Esophagus muscularis mucosa (tissue), 4 donors: Measurements from ENCODE around the gene FXYD7.

Experiments used
- EP300 ChIP-seq: sonication (generic); formaldehyde crosslinking; IDR thresholded peaks from one replicate; pipeline ENCODE4 v1.6.1; 2017; ENCODE audit warnings: antibody characterized with exemption
- POLR2A ChIP-seq: fragments of 450-650 bp; IDR thresholded peaks from one replicate; pipeline ENCODE4 v1.6.1; 2017; ENCODE audit warnings: antibody characterized with exemption, moderate library complexity, mild to moderate bottlenecking, low read depth
- TF ChIP-seq, protein P1 (sequence below), 3 experiments: fragments of 200-600 bp in 2 of 3; fragments of 450-650 bp in 1 of 3; sonication (generic) in 2 of 3; IDR thresholded peaks; one replicate each; pipeline ENCODE4 v1.5.1; 2017 to 2019; ENCODE audit warnings: antibody characterized with exemption in 3 of 3, mild to moderate bottlenecking in 2 of 3, moderate library complexity in 1 of 3

DNA sequence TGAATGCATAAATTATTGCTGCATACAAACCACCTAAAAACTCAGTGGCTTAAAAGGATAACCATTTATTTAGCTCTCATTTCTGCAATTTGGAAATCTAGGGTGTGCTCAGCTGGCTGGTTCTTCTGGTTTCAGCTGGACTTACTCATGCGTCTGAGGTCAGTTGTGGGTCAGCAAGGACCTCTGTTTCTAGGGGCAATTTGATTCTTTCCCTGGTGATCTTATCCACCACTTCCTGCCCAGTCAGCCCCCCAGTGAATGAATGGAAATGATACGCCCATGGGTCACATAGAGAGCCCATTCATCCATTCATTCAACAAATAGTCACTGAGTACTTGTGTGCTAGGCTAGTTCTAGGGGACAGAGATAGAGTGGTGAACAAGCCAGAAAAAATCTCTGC is 21.4 kb downstream of the FXYD7 start:
- TF ChIP-seq, protein P1, sequence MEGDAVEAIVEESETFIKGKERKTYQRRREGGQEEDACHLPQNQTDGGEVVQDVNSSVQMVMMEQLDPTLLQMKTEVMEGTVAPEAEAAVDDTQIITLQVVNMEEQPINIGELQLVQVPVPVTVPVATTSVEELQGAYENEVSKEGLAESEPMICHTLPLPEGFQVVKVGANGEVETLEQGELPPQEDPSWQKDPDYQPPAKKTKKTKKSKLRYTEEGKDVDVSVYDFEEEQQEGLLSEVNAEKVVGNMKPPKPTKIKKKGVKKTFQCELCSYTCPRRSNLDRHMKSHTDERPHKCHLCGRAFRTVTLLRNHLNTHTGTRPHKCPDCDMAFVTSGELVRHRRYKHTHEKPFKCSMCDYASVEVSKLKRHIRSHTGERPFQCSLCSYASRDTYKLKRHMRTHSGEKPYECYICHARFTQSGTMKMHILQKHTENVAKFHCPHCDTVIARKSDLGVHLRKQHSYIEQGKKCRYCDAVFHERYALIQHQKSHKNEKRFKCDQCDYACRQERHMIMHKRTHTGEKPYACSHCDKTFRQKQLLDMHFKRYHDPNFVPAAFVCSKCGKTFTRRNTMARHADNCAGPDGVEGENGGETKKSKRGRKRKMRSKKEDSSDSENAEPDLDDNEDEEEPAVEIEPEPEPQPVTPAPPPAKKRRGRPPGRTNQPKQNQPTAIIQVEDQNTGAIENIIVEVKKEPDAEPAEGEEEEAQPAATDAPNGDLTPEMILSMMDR (IDR thresholded peaks at IDR 0.05): no peak
- TF ChIP-seq EP300 (no peak), POLR2A (no peak)
